Measurements from ENCODE around the gene ATF1.
"Not testable (repeated sequence)": the region's sequence is repeated elsewhere in the genome, so short reads cannot be mapped to it uniquely, and the experiment has no call there.

- TF ChIP-seq CTCF, POLR2A (IDR thresholded peaks at IDR 0.05): not testable (repeated sequence)
Observed at GRCh38 chr12:50868881-50869280, 105.0 kb downstream of the ATF1 start.
